K562 (cell line): ENCODE data around the gene SPATA32. TPM values are rescaled to one million over a fixed set of nuclear protein-coding genes. Genes with fewer than 3 reads are reported as not detected.

Source experiments
- BHLHE40 ChIP-seq: IDR thresholded peaks from 2 replicates; pipeline ENCODE4 v1.6.1; 2011; ENCODE audit warnings: low read length, improper control_type of control experiment
- CBFA2T3 ChIP-seq: fragments of 450-650 bp; IDR thresholded peaks from 2 replicates; pipeline ENCODE4 v1.6.1; 2017
- CBX5 ChIP-seq: IDR thresholded peaks from 2 replicates; pipeline ENCODE4 v1.6.1; 2014; ENCODE audit warnings: low read depth, borderline replicate concordance
- GATA2 ChIP-seq: sonication (generic); formaldehyde crosslinking; IDR thresholded peaks from 2 replicates; pipeline ENCODE4 v1.4.0; 2020; ENCODE audit warnings: mild to moderate bottlenecking, missing genetic modification reagents
- GATAD2A ChIP-seq: fragments of 450-650 bp; IDR thresholded peaks from 2 replicates; pipeline ENCODE4 v1.6.1; 2017
- HMGN3 ChIP-seq: IDR thresholded peaks from 2 replicates; pipeline ENCODE4 v1.6.1; 2011; ENCODE audit warnings: borderline replicate concordance, low read depth, mild to moderate bottlenecking, mixed read lengths, low read length; ENCODE audit not compliant: insufficient read length; ENCODE audit errors: extremely low read depth
- KAT8 ChIP-seq: fragments of 450-650 bp; IDR thresholded peaks from 2 replicates; pipeline ENCODE4 v1.6.1; 2016; ENCODE audit warnings: low read depth, mild to moderate bottlenecking
- KDM5B ChIP-seq: fragments of 200-600 bp; sonication (generic); IDR thresholded peaks from 2 replicates; pipeline ENCODE4 v1.6.1; 2012; ENCODE audit warnings: low read depth, mild to moderate bottlenecking, moderate library complexity, low read length, control low read depth, inconsistent platforms; ENCODE audit not compliant: insufficient replicate concordance
- MITF ChIP-seq: IDR thresholded peaks from 2 replicates; pipeline ENCODE4 v1.6.1; 2014; ENCODE audit warnings: antibody characterized with exemption
- MNT ChIP-seq, 2 experiments: fragments of 450-650 bp; conservative IDR thresholded peaks; 2 replicates each; pipeline ENCODE4 v1.6.1; 2017; ENCODE audit warnings: mild to moderate bottlenecking in 2 of 2, moderate library complexity in 2 of 2
- MTA3 ChIP-seq: fragments of 450-650 bp; formaldehyde crosslinking; IDR thresholded peaks from 2 replicates; pipeline ENCODE4 v1.6.1; 2017; ENCODE audit warnings: mild to moderate bottlenecking, borderline replicate concordance
- NFE2L1 ChIP-seq: fragments of 450-650 bp; IDR thresholded peaks from 2 replicates; pipeline ENCODE4 v1.6.1; 2016; ENCODE audit warnings: missing genetic modification characterization, low read depth, mild to moderate bottlenecking, missing compliant biosample characterization, moderate library complexity, borderline replicate concordance
- NFIC ChIP-seq: fragments of 450-650 bp; IDR thresholded peaks from 2 replicates; pipeline ENCODE4 v1.6.1; 2017; ENCODE audit warnings: mild to moderate bottlenecking, inconsistent platforms
- PHF20 ChIP-seq: fragments of 450-650 bp; IDR thresholded peaks from 2 replicates; pipeline ENCODE4 v1.6.1; 2018; ENCODE audit not compliant: partially characterized antibody
- PTRF ChIP-seq: fragments of 450-650 bp; IDR thresholded peaks from 2 replicates; pipeline ENCODE4 v1.6.1; 2016; ENCODE audit warnings: mild to moderate bottlenecking, missing genetic modification characterization, missing compliant biosample characterization
- RFX1 ChIP-seq: fragments of 450-650 bp; IDR thresholded peaks from 2 replicates; pipeline ENCODE4 v1.6.1; 2016; ENCODE audit warnings: mild to moderate bottlenecking, moderate library complexity
- SREBF2 ChIP-seq: sonication (generic); formaldehyde crosslinking; IDR thresholded peaks from 2 replicates; pipeline ENCODE4 v1.4.0; 2020; ENCODE audit warnings: mild to moderate bottlenecking, missing genetic modification reagents
- XRCC3 ChIP-seq: fragments of 450-650 bp; IDR thresholded peaks from 2 replicates; pipeline ENCODE4 v1.6.1; 2017; ENCODE audit warnings: mild to moderate bottlenecking, moderate library complexity
- ZNF282 ChIP-seq: sonication (generic); formaldehyde crosslinking; IDR thresholded peaks from 2 replicates; pipeline ENCODE4 v1.8.1; 2023; ENCODE audit warnings: missing genetic modification reagents
- ZNF354B ChIP-seq: fragments of 250-450 bp; sonication (Bioruptor Pico); IDR thresholded peaks from 2 replicates; pipeline ENCODE4 v1.4.0; 2020
- ZNF695 ChIP-seq: fragments of 450-650 bp; formaldehyde crosslinking; IDR thresholded peaks from 2 replicates; pipeline ENCODE4 v1.4.0; 2020; ENCODE audit warnings: mild to moderate bottlenecking, moderate library complexity
- ZNF830 ChIP-seq: fragments of 250-450 bp; sonication (Bioruptor Pico); IDR thresholded peaks from 2 replicates; pipeline ENCODE4 v1.5.0; 2021; ENCODE audit warnings: mild to moderate bottlenecking
- polyA plus RNA-seq, 8 experiments: library from polyadenylated mRNA; depleted of rRNA in 4 of 8; stranded (reverse) in 5 of 8; unstranded in 3 of 8; fragments of >200 nt; fragmentation: Nextera tagmentation in 2 of 8; fragmentation: Illumina TruSeq in 1 of 8; extraction: Ambion mirVana in 2 of 8; extraction: Trizol in 1 of 8; gene quantifications; 2 replicates each; pipeline versions ENCODE4 v1.2.1 to v1.2.3, GENCODE V29; 2011 to 2014; ENCODE audit warnings: inconsistent platforms in 1 of 8, missing spikeins in 1 of 8
- total RNA-seq, 7 experiments: library from RNA; depleted of rRNA in 6 of 7; stranded (reverse); fragments of >200 nt in 6 of 7; fragmentation: Illumina TruSeq in 2 of 7; extraction: Trizol in 2 of 7; gene quantifications; 2 replicates each; pipeline versions ENCODE4 v1.2.1 to v1.2.3, GENCODE V29; 2011 to 2021; ENCODE audit warnings: low replicate concordance in 1 of 7
- TF ChIP-seq, protein P1 (sequence below): sonication (generic); formaldehyde crosslinking; IDR thresholded peaks from 2 replicates; pipeline ENCODE4 v1.8.1; 2023; ENCODE audit warnings: mild to moderate bottlenecking, missing genetic modification reagents
- TF ChIP-seq, protein P2 (sequence below), 2 experiments: fragments of 450-650 bp in 1 of 2; sonication (generic) in 1 of 2; formaldehyde crosslinking in 1 of 2; IDR thresholded peaks in 1 of 2; conservative IDR thresholded peaks in 1 of 2; 2 replicates each; pipeline versions ENCODE4 v1.6.1 to v1.8.1; 2016 to 2023; ENCODE audit warnings: mild to moderate bottlenecking in 2 of 2, moderate library complexity in 2 of 2, inconsistent platforms in 1 of 2, missing genetic modification reagents in 1 of 2

Gene SPATA32
- total and polyA plus RNA-seq, 9 of the 15 experiments (the other 6 are each of a cell fraction or from before 2014, with no cell fraction given), result 0.03 to 0.06 TPM; not detected in 7

DNA sequence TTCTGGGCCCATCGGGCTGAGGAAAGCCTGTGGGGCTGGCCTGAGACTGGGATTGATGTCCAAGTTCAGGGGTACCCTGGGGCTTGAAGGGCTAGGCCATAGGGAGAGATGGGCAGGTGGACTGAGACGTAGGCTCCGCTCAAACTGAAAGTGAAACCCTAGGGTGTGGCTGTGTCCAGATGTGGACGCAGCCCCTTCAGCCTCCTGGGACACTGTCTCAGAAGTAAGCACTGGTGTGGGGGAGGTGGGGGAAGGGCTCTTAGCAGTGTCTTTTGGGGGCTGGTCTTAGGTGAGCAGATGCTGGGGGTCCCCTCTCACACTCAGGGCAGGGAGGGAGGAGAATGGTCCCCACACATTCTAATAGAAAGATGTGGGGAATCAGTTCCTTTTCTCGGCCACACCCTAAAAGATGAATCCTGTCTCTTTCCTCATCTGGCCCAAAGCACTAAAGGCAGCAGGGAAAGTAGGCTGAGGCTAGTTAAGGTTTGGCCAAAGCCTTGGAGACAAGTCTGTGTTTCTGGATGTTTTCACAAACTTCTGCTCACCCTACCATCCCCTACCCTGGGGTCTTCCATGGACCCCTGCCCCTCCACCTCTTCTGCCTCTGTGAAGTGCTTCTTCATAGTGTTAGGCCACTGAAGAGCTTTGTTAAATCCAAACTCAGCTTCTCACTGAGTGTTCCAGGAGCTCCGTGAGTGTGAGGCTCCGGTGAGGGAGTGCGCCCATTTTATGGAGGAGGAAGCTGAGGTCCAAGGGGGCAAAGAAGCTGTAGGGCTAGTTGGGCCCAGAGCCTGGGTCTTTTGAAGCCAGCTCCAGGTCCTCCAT is 34.6 kb downstream of the SPATA32 start (continued):
- TF ChIP-seq, protein P1, sequence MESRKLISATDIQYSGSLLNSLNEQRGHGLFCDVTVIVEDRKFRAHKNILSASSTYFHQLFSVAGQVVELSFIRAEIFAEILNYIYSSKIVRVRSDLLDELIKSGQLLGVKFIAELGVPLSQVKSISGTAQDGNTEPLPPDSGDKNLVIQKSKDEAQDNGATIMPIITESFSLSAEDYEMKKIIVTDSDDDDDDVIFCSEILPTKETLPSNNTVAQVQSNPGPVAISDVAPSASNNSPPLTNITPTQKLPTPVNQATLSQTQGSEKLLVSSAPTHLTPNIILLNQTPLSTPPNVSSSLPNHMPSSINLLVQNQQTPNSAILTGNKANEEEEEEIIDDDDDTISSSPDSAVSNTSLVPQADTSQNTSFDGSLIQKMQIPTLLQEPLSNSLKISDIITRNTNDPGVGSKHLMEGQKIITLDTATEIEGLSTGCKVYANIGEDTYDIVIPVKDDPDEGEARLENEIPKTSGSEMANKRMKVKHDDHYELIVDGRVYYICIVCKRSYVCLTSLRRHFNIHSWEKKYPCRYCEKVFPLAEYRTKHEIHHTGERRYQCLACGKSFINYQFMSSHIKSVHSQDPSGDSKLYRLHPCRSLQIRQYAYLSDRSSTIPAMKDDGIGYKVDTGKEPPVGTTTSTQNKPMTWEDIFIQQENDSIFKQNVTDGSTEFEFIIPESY, result no peak
- no peak for TF ChIP-seq RFX1
- no peak for TF ChIP-seq XRCC3
- TF ChIP-seq BHLHE40, result no peak
- TF ChIP-seq MTA3, result no peak
- no peak for TF ChIP-seq KAT8
- no peak for TF ChIP-seq MITF
- no peak for TF ChIP-seq ZNF354B (CRISPR knock-in tag)
- TF ChIP-seq NFIC, result no peak
- no peak for TF ChIP-seq ZNF695 (CRISPR knock-in tag)
- no peak for TF ChIP-seq CBX5
- no peak for TF ChIP-seq PHF20
- no peak for TF ChIP-seq PTRF
- peak; percentile 23; the same call in 1 of the 2 replicates for TF ChIP-seq CBFA2T3
- TF ChIP-seq KDM5B, result peak; percentile 41
- no peak for TF ChIP-seq GATA2 (CRISPR knock-in tag)
- no peak for TF ChIP-seq HMGN3
- TF ChIP-seq, protein P2, sequence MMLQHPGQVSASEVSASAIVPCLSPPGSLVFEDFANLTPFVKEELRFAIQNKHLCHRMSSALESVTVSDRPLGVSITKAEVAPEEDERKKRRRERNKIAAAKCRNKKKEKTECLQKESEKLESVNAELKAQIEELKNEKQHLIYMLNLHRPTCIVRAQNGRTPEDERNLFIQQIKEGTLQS (IDR thresholded peaks at IDR 0.05), result no peak
- TF ChIP-seq, protein P2 (CRISPR knock-in tag; conservative IDR thresholded peaks at IDR 0.05), result no peak
- TF ChIP-seq ZNF830 (CRISPR knock-in tag), result no peak
- TF ChIP-seq NFE2L1 (tag), result no peak
- 0 out of 4 replicates have a peak, but pooled peaks of 1 of the 2 experiments have one; percentile 41 for TF ChIP-seq MNT (conservative IDR thresholded peaks at IDR 0.05)
- no peak; the same call in 1 of the 2 replicates for TF ChIP-seq GATAD2A
- TF ChIP-seq SREBF2 (CRISPR knock-in tag), result no peak
- TF ChIP-seq ZNF282 (CRISPR knock-in tag), result no peak
